Measurements from ENCODE around the gene ZNF850. TPM values are rescaled to one million over a fixed set of nuclear protein-coding genes. Genes with fewer than 3 reads are reported as not detected.

Gene ZNF850
- total and polyA plus RNA-seq, 9 of the 15 experiments (the other 6 are each of a cell fraction or from before 2014, with no cell fraction given), result 1.2 to 13.0 (median 5.9) TPM

DNA sequence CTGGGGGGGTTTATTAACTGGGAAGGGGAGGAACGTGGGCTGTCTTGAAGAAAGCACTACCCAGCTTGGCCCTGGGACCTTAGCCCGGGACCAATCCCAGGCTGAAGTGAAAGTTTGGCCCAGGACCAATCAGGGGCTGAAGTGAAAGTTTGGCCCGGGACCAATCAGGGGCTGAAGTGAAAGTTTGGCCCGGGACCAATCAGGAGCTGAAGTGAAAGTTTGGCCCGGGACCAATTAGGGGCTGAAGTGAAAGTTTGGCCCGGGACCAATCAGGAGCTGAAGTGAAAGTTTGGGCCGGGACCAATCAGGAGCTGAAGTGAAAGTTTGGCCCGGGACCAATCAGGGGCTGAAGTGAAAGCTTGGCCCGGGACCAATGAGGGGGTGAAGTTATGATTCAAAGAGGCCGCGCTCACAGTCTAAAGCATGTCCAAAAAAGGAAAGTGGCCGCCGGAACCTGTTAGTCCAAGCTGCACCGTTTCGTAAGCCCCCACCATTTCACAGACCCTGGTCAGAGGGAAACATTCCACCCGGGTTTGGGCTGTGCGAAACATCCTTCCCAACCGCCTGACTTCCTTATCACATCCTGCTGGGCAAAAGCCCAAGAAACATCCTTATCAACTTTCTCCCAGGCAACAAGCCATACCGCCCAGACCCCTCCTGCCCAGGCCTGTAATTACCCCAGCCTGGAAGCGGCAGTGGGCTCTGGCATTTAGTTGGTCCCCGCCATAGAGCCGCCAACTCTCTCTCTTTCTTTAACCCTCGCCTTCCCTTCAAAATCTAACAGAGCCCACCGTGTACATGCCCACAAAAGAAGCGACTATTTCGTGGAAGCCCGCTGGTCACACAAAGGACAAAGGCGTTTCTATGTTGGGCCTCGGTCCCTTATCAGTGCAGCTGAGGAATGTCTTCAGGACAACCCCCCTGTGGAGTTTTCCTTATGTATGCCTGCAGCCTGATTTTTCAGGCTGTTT, 1.1 kb downstream of the ZNF850 start (continued):
- TF ChIP-seq ZNF24 (IDR thresholded peaks at IDR 0.05) (no peak), CBX2 (IDR thresholded peaks at IDR 0.05; ENCODE audit: insufficient read depth, low read length, poor library complexity, severe bottlenecking) (no peak), ZNF274 (IDR thresholded peaks at IDR 0.05; ENCODE audit: borderline replicate concordance, low read depth, low read length) (no peak), FOXM1 (IDR thresholded peaks at IDR 0.05; ENCODE audit: low read depth) (peak; percentile 96), FOXM1 (CRISPR knock-in tag; IDR thresholded peaks at IDR 0.05; ENCODE audit: low read depth) (peak; percentile 92; the same call in 1 of the 2 replicates), LARP7 (IDR thresholded peaks at IDR 0.05) (no peak), SOX6 (IDR thresholded peaks at IDR 0.05) (no peak), ATF1 (CRISPR knock-in tag; IDR thresholded peaks at IDR 0.05) (no peak), ATF1 (tag; IDR thresholded peaks at IDR 0.05) (no peak), RNF219 (CRISPR knock-in tag; IDR thresholded peaks at IDR 0.05) (no peak), TARDBP (IDR thresholded peaks at IDR 0.05) (no peak), MCM2 (IDR thresholded peaks at IDR 0.05; ENCODE audit: low read depth) (no peak), ZNF133 (CRISPR knock-in tag; IDR thresholded peaks at IDR 0.05) (no peak), TSC22D4 (tag; IDR thresholded peaks at IDR 0.05) (no peak), ZNF75A (CRISPR knock-in tag; IDR thresholded peaks at IDR 0.05) (no peak), OTX1 (CRISPR knock-in tag; IDR thresholded peaks at IDR 0.05) (no peak)
- TF ChIP-seq, protein P1, sequence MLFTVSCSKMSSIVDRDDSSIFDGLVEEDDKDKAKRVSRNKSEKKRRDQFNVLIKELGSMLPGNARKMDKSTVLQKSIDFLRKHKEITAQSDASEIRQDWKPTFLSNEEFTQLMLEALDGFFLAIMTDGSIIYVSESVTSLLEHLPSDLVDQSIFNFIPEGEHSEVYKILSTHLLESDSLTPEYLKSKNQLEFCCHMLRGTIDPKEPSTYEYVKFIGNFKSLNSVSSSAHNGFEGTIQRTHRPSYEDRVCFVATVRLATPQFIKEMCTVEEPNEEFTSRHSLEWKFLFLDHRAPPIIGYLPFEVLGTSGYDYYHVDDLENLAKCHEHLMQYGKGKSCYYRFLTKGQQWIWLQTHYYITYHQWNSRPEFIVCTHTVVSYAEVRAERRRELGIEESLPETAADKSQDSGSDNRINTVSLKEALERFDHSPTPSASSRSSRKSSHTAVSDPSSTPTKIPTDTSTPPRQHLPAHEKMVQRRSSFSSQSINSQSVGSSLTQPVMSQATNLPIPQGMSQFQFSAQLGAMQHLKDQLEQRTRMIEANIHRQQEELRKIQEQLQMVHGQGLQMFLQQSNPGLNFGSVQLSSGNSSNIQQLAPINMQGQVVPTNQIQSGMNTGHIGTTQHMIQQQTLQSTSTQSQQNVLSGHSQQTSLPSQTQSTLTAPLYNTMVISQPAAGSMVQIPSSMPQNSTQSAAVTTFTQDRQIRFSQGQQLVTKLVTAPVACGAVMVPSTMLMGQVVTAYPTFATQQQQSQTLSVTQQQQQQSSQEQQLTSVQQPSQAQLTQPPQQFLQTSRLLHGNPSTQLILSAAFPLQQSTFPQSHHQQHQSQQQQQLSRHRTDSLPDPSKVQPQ (CRISPR knock-in tag; IDR thresholded peaks at IDR 0.05; ENCODE audit: borderline replicate concordance), result no peak
- TF ChIP-seq, protein P2, sequence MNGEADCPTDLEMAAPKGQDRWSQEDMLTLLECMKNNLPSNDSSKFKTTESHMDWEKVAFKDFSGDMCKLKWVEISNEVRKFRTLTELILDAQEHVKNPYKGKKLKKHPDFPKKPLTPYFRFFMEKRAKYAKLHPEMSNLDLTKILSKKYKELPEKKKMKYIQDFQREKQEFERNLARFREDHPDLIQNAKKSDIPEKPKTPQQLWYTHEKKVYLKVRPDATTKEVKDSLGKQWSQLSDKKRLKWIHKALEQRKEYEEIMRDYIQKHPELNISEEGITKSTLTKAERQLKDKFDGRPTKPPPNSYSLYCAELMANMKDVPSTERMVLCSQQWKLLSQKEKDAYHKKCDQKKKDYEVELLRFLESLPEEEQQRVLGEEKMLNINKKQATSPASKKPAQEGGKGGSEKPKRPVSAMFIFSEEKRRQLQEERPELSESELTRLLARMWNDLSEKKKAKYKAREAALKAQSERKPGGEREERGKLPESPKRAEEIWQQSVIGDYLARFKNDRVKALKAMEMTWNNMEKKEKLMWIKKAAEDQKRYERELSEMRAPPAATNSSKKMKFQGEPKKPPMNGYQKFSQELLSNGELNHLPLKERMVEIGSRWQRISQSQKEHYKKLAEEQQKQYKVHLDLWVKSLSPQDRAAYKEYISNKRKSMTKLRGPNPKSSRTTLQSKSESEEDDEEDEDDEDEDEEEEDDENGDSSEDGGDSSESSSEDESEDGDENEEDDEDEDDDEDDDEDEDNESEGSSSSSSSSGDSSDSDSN (IDR thresholded peaks at IDR 0.05; ENCODE audit: borderline replicate concordance in 1 of 2, low read depth in 2 of 2, low read length in 2 of 2), result no peak
- TF ChIP-seq, protein P3, sequence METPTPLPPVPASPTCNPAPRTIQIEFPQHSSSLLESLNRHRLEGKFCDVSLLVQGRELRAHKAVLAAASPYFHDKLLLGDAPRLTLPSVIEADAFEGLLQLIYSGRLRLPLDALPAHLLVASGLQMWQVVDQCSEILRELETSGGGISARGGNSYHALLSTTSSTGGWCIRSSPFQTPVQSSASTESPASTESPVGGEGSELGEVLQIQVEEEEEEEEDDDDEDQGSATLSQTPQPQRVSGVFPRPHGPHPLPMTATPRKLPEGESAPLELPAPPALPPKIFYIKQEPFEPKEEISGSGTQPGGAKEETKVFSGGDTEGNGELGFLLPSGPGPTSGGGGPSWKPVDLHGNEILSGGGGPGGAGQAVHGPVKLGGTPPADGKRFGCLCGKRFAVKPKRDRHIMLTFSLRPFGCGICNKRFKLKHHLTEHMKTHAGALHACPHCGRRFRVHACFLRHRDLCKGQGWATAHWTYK (CRISPR knock-in tag; IDR thresholded peaks at IDR 0.05), result no peak

Measured in K562 (cell line).